ENCODE measurements around the gene DOK7. TPM values are rescaled to one million over a fixed set of nuclear protein-coding genes. Genes with fewer than 3 reads are reported as not detected.
A peak's percentile ranks its signal among the peaks of the same experiment; 100 is the strongest.

Gene DOK7
- polyA plus RNA-seq, 4 donors = 0.28 to 7.5 (median 0.81) TPM; not detected in 1

GRCh38 chr4:3476936-3477749 lies 14.0 kb downstream of the DOK7 start:
- FAIRE-seq = no peak
- WGBS, 3 donors = 52 to 81% (median 63%) methylated on average over 26 to 27 of the region's 27 CpGs
- H3K27me3 ChIP-seq (ENCODE audit: control insufficient read depth in 3 of 3, insufficient read depth in 3 of 3, low read length in 3 of 3) = peaks cover 0 to 24% (median 0%) of the 10 kb centered on the region in 3 donors

GRCh38 chr4:3477750-3478430 lies 14.8 kb downstream of the DOK7 start:
- peaks cover 0 to 30% (median 5%) of the 10 kb centered on the region in 3 donors for H3K27me3 ChIP-seq (ENCODE audit: control insufficient read depth in 3 of 3, insufficient read depth in 3 of 3, low read length in 3 of 3)
- DNase-seq (no peak), FAIRE-seq (no peak)
- H3K4me1 ChIP-seq (ENCODE audit: control insufficient read depth in 3 of 3, insufficient read depth in 2 of 3, low read depth in 1 of 3, low read length in 2 of 3) = peaks cover 0 to 6% (median 0%) of the 10 kb centered on the region in 3 donors
- H3K36me3 ChIP-seq (ENCODE audit: control insufficient read depth in 3 of 3, insufficient read depth in 2 of 3, low read depth in 1 of 3, low read length in 3 of 3) = no peaks in the 10 kb centered on the region
- 28 to 69% (median 60%) methylated on average over 20 to 23 of the region's 23 CpGs for WGBS, 3 donors
- H3K4me3 ChIP-seq (ENCODE audit: low read depth in 1 of 3, low read length in 3 of 3) = no peak overlapping the region
- no peaks in the 10 kb centered on the region for H3K9me3 ChIP-seq (ENCODE audit: control insufficient read depth in 2 of 2, insufficient read depth in 1 of 2, low read depth in 1 of 2, low read length in 1 of 2)
- no peak overlapping the region for H3K27ac ChIP-seq (ENCODE audit: low read depth in 1 of 3, low read length in 2 of 3)

More at GRCh38 chr4:3476936-3477749, 14.0 kb downstream of the DOK7 start:
- Histone ChIP-seq H3K4me3 (ENCODE audit: low read depth in 1 of 3, low read length in 3 of 3) (no peak overlapping the region), H3K9me3 (ENCODE audit: control insufficient read depth in 2 of 2, insufficient read depth in 1 of 2, low read depth in 1 of 2, low read length in 1 of 2) (no peaks in the 10 kb centered on the region), H3K4me1 (ENCODE audit: control insufficient read depth in 3 of 3, insufficient read depth in 2 of 3, low read depth in 1 of 3, low read length in 2 of 3) (peaks cover 0 to 6% (median 0%) of the 10 kb centered on the region in 3 donors), H3K36me3 (ENCODE audit: control insufficient read depth in 3 of 3, insufficient read depth in 2 of 3, low read depth in 1 of 3, low read length in 3 of 3) (no peaks in the 10 kb centered on the region), H3K27ac (ENCODE audit: low read depth in 1 of 3, low read length in 2 of 3) (no peak overlapping the region)
- DNase-seq = no peak

- H3K36me3 ChIP-seq (ENCODE audit: control insufficient read depth in 3 of 3, insufficient read depth in 2 of 3, low read depth in 1 of 3, low read length in 3 of 3) = no peaks in the 10 kb centered on the region
- no peak overlapping the region for H3K27ac ChIP-seq (ENCODE audit: low read depth in 1 of 3, low read length in 2 of 3)
- H3K4me3 ChIP-seq (ENCODE audit: low read depth in 1 of 3, low read length in 3 of 3) = no peak overlapping the region
- peaks cover 0 to 6% (median 0%) of the 10 kb centered on the region in 3 donors for H3K4me1 ChIP-seq (ENCODE audit: control insufficient read depth in 3 of 3, insufficient read depth in 2 of 3, low read depth in 1 of 3, low read length in 2 of 3)
- H3K27me3 ChIP-seq (ENCODE audit: control insufficient read depth in 3 of 3, insufficient read depth in 3 of 3, low read length in 3 of 3) = peaks cover 0 to 33% (median 8%) of the 10 kb centered on the region in 3 donors
- FAIRE-seq (no peak), DNase-seq (no peak)
- 76 to 86% (median 84%) methylated on average over 35 of the region's 35 CpGs for WGBS, 3 donors
- no peaks in the 10 kb centered on the region for H3K9me3 ChIP-seq (ENCODE audit: control insufficient read depth in 2 of 2, insufficient read depth in 1 of 2, low read depth in 1 of 2, low read length in 1 of 2)
These were observed 15.6 kb downstream of the DOK7 start for GRCh38 chr4:3478446-3479357.

- H3K4me3 ChIP-seq (ENCODE audit: low read depth in 1 of 3, low read length in 3 of 3) = no peak overlapping the region
- FAIRE-seq = no peak
- H3K9me3 ChIP-seq (ENCODE audit: control insufficient read depth in 2 of 2, insufficient read depth in 1 of 2, low read depth in 1 of 2, low read length in 1 of 2) = no peaks in the 10 kb centered on the region
These were observed 16.4 kb downstream of the DOK7 start for GRCh38 chr4:3479358-3480101.

GRCh38 chr4:3480528-3481112 lies 17.5 kb downstream of the DOK7 start:
- H3K36me3 ChIP-seq (ENCODE audit: control insufficient read depth in 3 of 3, insufficient read depth in 2 of 3, low read depth in 1 of 3, low read length in 3 of 3) = no peaks in the 10 kb centered on the region
- no peak overlapping the region for H3K4me3 ChIP-seq (ENCODE audit: low read depth in 1 of 3, low read length in 3 of 3)
- 9 to 17% (median 16%) methylated on average over 17 of the region's 17 CpGs for WGBS, 3 donors
- peaks cover 0 to 21% (median 0%) of the 10 kb centered on the region in 3 donors for H3K4me1 ChIP-seq (ENCODE audit: control insufficient read depth in 3 of 3, insufficient read depth in 2 of 3, low read depth in 1 of 3, low read length in 2 of 3)
- no peak for FAIRE-seq
- no peaks in the 10 kb centered on the region for H3K9me3 ChIP-seq (ENCODE audit: control insufficient read depth in 2 of 2, insufficient read depth in 1 of 2, low read depth in 1 of 2, low read length in 1 of 2)
- peak; percentile 58 to 82 for DNase-seq
- no peak overlapping the region for H3K27ac ChIP-seq (ENCODE audit: low read depth in 1 of 3, low read length in 2 of 3)
- peaks cover 4 to 52% (median 11%) of the 10 kb centered on the region in 3 donors for H3K27me3 ChIP-seq (ENCODE audit: control insufficient read depth in 3 of 3, insufficient read depth in 3 of 3, low read length in 3 of 3)

More at GRCh38 chr4:3479358-3480101, 16.4 kb downstream of the DOK7 start:
- WGBS, 3 donors = 66 to 83% (median 69%) methylated on average over 24 to 25 of the region's 25 CpGs
- DNase-seq = no peak
- H3K4me1 ChIP-seq (ENCODE audit: control insufficient read depth in 3 of 3, insufficient read depth in 2 of 3, low read depth in 1 of 3, low read length in 2 of 3) = peaks cover 0 to 10% (median 0%) of the 10 kb centered on the region in 3 donors
- no peak overlapping the region for H3K27ac ChIP-seq (ENCODE audit: low read depth in 1 of 3, low read length in 2 of 3)
- no peaks in the 10 kb centered on the region for H3K36me3 ChIP-seq (ENCODE audit: control insufficient read depth in 3 of 3, insufficient read depth in 2 of 3, low read depth in 1 of 3, low read length in 3 of 3)
- peaks cover 4 to 41% (median 10%) of the 10 kb centered on the region in 3 donors for H3K27me3 ChIP-seq (ENCODE audit: control insufficient read depth in 3 of 3, insufficient read depth in 3 of 3, low read length in 3 of 3)

GRCh38 chr4:3481113-3481531 lies 18.0 kb downstream of the DOK7 start:
- no peak for DNase-seq
- H3K9me3 ChIP-seq (ENCODE audit: control insufficient read depth in 2 of 2, insufficient read depth in 1 of 2, low read depth in 1 of 2, low read length in 1 of 2) = no peaks in the 10 kb centered on the region
- H3K27ac ChIP-seq (ENCODE audit: low read depth in 1 of 3, low read length in 2 of 3) = no peak overlapping the region
- no peak for FAIRE-seq
- H3K4me3 ChIP-seq (ENCODE audit: low read depth in 1 of 3, low read length in 3 of 3) = no peak overlapping the region
- H3K4me1 ChIP-seq (ENCODE audit: control insufficient read depth in 3 of 3, insufficient read depth in 2 of 3, low read depth in 1 of 3, low read length in 2 of 3) = peaks cover 0 to 23% (median 0%) of the 10 kb centered on the region in 3 donors
- 10 to 37% (median 26%) methylated on average over 5 of the region's 5 CpGs for WGBS, 3 donors
- peaks cover 5 to 57% (median 13%) of the 10 kb centered on the region in 3 donors for H3K27me3 ChIP-seq (ENCODE audit: control insufficient read depth in 3 of 3, insufficient read depth in 3 of 3, low read length in 3 of 3)
- H3K36me3 ChIP-seq (ENCODE audit: control insufficient read depth in 3 of 3, insufficient read depth in 2 of 3, low read depth in 1 of 3, low read length in 3 of 3) = no peaks in the 10 kb centered on the region

GRCh38 chr4:3481783-3482393 lies 18.8 kb downstream of the DOK7 start:
- FAIRE-seq = no peak
- WGBS, 3 donors = 14 to 55% (median 31%) methylated on average over 19 of the region's 19 CpGs

More at GRCh38 chr4:3481783-3482393, 18.8 kb downstream of the DOK7 start:
- H3K36me3 ChIP-seq (ENCODE audit: control insufficient read depth in 3 of 3, insufficient read depth in 2 of 3, low read depth in 1 of 3, low read length in 3 of 3) = no peaks in the 10 kb centered on the region
- no peak overlapping the region for H3K4me3 ChIP-seq (ENCODE audit: low read depth in 1 of 3, low read length in 3 of 3)
- peaks cover 10 to 64% (median 14%) of the 10 kb centered on the region in 3 donors for H3K27me3 ChIP-seq (ENCODE audit: control insufficient read depth in 3 of 3, insufficient read depth in 3 of 3, low read length in 3 of 3)
- peaks cover 0 to 23% (median 0%) of the 10 kb centered on the region in 3 donors for H3K4me1 ChIP-seq (ENCODE audit: control insufficient read depth in 3 of 3, insufficient read depth in 2 of 3, low read depth in 1 of 3, low read length in 2 of 3)
- DNase-seq = peak; percentile 34 to 58
- H3K9me3 ChIP-seq (ENCODE audit: control insufficient read depth in 2 of 2, insufficient read depth in 1 of 2, low read depth in 1 of 2, low read length in 1 of 2) = no peaks in the 10 kb centered on the region
- no peak overlapping the region for H3K27ac ChIP-seq (ENCODE audit: low read depth in 1 of 3, low read length in 2 of 3)

All from small intestine (tissue), 7 donors.